Transverse colon (tissue), 4 donors: ENCODE data around the gene SPEG.

Experiments used
- EP300 ChIP-seq: sonication (generic); formaldehyde crosslinking; IDR thresholded peaks from one replicate; pipeline ENCODE4 v1.6.1; 2017; ENCODE audit warnings: antibody characterized with exemption, low read depth
- POLR2AphosphoS5 ChIP-seq, 3 donors: sonication (generic); formaldehyde crosslinking; IDR thresholded peaks; one replicate each; pipeline ENCODE4 v1.6.1; 2016; ENCODE audit warnings: antibody characterized with exemption in 3 of 3
- TF ChIP-seq, protein P1 (sequence below), 5 experiments: fragments of 200-600 bp in 3 of 5; fragments of 450-650 bp in 2 of 5; sonication (generic) in 3 of 5; IDR thresholded peaks; 1 replicate in 2 of 5; 2 replicates in 3 of 5; pipeline ENCODE4 v1.5.1; 2016 to 2017; ENCODE audit warnings: antibody characterized with exemption in 5 of 5, inconsistent platforms in 3 of 5, mild to moderate bottlenecking in 2 of 5, moderate library complexity in 1 of 5

DNA sequence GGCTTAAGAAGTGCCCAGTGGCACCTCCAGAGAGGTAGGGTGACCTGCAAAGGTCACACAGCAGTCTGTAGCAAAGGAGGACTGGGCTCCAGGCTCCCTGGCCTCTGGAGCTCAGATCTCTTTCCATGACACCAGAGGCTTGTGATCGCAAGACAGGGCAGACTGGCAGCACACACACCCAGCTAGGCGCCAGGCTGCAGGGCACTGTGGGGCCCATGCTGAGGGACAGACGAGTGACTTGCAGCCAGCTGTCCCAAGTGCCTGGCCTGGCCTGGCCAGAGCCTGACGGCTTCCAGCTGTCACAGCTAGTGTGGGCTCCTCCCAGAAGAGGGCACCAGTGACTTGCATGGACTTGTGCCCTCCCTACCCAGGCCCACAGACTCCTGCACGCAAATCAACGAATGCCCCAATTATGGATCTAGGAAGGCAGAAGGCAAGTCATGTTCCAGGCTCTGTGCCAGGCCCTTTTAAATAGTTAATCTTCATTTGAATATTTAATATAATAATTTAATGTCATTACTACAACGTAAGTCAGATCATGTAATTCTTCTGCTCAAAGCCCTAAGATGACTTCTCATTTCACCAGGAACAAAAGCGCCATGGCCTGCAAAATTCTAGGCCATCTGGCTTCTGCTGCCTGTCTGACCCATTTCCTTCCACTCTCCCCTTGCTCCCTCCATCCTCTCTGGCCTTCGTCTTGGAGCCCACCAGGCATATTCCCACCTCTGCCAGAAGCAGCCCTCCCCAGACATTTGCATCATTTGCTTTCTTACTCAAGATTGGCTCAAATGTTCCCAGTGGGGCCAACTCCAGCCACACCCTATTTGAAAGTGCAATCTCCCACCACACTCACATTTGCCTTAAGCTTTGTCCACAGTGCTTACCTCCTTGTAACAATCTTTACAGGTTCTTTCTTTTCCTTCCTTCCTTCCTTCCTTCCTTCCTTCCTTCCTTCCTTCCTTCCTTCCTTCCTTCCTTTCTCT, 3.7 kb upstream of the SPEG start:
- TF ChIP-seq, protein P1, sequence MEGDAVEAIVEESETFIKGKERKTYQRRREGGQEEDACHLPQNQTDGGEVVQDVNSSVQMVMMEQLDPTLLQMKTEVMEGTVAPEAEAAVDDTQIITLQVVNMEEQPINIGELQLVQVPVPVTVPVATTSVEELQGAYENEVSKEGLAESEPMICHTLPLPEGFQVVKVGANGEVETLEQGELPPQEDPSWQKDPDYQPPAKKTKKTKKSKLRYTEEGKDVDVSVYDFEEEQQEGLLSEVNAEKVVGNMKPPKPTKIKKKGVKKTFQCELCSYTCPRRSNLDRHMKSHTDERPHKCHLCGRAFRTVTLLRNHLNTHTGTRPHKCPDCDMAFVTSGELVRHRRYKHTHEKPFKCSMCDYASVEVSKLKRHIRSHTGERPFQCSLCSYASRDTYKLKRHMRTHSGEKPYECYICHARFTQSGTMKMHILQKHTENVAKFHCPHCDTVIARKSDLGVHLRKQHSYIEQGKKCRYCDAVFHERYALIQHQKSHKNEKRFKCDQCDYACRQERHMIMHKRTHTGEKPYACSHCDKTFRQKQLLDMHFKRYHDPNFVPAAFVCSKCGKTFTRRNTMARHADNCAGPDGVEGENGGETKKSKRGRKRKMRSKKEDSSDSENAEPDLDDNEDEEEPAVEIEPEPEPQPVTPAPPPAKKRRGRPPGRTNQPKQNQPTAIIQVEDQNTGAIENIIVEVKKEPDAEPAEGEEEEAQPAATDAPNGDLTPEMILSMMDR (IDR thresholded peaks at IDR 0.05), result no peak
- no peak for TF ChIP-seq EP300
- peak in 2 of 3 donors; percentile 73 to 79 for TF ChIP-seq POLR2AphosphoS5 (IDR thresholded peaks at IDR 0.05)
